CD1c-positive myeloid dendritic cell (primary cell): ENCODE measurements around the gene MED12.

Experiments used
- DNase-seq: peaks from one replicate; pipeline ENCODE4 v3.0.0-alpha.2; 2016; ENCODE audit errors: extremely low spot score

The MED12 gene

DNA sequence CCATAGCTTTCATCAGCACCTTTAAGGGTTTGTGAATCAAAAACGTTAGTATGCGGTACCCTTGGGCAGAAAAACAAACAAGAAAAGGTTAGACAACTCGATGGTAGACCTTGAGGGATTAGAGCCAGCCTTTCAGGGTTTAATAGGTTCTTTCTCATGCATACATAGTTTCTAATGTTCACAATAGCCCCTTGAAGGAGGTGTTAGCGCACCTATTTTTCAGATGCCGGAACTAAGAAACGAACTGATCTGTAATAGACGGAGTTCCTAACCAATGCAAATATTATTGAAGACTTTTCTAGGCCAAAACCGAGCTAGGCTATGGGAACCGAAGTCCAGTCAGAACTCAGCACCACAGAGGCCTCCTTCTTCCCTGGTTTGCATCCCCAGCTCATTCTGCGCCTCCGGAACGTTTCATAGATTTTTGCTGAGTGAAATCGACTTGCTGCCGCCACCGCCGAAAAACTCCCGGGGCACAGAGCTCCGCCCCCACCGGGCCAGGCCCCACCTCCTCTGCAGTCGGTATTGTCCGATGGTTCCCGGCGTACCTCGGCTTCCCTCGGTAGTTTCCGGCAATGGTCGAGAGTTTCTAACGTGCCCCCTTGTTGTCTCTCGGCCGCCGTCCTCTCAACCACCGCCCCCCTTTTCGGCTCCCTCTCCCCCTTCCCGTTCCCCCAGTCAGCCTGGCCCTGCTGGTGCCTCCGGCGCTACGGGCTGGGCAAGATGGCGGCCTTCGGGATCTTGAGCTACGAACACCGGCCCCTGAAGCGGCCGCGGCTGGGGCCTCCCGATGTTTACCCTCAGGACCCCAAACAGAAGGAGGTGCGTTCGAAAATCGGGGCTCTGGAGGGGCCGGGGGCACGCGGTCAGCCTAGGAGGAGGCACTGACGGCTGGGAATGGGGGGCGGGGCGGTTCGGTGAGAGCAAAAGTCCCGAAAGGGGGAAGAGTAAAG, at the start of gene MED12:
MED12 (plus strand) TSS at position 565 of the 953 bp plus-strand sequence; CDS start at position 724, 159 bp downstream.
- DNase-seq, result peak; percentile 73

GRCh38 chrX:71070531-71070930, 47.9 kb upstream of the MED12 start:
- no peak for DNase-seq

DNA sequence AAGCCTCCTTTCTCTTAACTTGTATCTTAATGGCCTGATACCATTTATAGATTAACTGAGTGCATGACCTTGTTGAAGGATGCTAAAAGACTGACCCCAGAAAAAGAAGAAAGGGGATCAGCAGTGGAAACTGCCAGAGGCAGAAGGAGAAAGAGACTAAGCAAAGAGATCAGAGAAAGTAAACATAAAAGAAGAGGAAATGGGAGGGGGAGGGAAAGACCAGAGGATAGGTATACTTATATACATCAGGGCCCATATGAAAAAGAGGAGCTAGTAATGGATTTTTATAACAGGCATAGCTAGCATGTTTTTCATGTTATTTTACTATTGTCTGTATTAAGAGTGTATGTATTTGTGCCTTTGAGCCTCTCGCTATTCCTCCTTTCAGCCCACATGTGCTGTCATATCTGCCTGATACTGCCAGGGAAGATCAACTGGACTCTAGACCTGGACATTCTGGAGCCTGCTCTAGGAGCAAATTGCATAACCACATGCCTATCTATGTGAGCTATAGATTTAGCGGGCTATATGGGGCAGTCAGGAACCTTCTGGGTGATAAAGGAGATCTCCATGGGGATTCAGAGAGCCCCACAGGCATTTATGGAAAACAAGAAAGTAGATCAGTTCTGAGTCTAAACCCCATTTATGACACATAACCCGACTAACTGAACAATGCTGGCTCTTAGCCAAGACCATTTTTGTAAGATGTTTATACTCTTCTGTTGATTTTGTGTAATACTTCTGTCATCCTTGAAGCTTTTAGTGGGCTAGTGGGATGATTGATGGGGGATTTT, 36.9 kb upstream of the MED12 start:
- DNase-seq, result no peak

- no peak for DNase-seq
Measured at GRCh38 chrX:71082124-71082647, 36.2 kb upstream of the MED12 start.

GRCh38 chrX:71082822-71083221, 35.6 kb upstream of the MED12 start:
- DNase-seq, result no peak

GRCh38 chrX:71085900-71086299, 32.5 kb upstream of the MED12 start:
- no peak for DNase-seq

- no peak for DNase-seq
Measured at GRCh38 chrX:71091263-71091662, 27.1 kb upstream of the MED12 start.

DNA sequence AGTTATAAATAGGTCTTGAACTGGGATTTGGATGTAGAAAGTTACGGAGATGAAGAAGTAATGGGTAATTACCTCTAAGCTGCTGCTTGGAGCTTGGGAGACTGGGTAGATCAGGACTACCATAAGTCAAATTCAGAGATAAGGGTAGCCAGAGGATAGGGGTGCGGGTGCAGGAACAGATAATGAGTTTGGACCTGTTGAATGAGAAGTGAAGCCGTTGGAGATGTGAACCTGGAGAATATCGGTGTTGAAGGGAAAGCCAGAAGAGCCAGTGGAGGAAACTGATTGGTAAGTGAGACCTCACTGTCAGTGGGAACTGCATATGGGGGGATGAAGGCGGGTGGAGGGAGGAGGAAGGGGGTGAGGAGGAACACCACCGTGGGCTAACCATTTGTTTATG, 23.4 kb upstream of the MED12 start:
- no peak for DNase-seq

DNA sequence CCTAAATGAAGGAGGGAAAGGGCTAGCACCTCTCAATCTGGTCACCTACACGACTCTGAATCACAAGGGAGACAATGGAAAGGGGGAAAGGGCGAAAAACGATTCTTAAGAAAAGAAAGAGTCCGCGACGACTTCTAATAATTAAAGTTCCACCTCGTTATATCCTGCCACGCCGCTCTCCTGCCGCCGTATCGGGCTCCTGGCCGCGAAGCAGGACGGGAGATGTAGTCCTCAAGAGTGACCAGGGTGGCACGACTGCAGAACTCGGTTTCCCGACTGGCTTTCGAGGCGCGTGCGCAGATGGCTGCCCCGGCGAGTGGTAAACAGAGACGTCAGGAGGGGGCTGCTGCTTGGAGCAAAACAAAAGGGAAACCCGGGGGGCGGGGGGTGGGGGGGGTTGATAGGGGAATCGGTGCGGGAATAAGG, 22.8 kb upstream of the MED12 start, which contains the start of gene FOXO4:
FOXO4 (plus strand) TSS at position 297 of the 426 bp plus-strand sequence. CDS start 678 bp downstream, outside the sequence.
- peak; percentile 87 for DNase-seq

DNA sequence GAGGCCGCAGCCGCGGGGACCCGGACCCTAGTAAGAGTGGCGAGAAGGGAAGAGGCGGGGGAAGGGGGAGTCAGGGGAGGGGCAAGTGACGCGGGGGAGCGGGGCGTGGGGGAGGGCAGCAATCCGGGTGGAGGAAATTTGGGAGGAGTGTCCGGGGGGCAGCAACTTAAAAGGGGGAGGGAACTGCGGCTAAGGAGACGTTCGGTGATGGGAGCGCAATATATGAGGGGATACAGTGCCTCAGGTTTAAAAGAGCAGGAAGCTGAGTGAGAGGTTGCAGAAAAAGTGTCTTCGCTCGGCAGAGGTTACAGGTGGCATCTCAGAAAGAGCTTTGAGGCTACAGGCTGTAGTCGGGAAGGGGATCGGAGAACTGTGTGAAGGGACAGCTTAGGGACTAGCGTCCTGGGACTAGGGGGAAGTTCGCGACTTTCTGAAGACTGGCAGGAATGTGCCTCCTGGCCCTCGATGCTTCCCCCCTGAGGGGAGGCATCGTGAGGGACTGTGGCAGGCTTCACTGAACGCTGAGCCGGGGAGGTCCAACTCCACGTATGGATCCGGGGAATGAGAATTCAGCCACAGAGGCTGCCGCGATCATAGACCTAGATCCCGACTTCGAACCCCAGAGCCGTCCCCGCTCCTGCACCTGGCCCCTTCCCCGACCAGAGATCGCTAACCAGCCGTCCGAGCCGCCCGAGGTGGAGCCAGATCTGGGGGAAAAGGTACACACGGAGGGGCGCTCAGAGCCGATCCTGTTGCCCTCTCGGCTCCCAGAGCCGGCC, 22.2 kb upstream of the MED12 start:
- no peak for DNase-seq

DNA sequence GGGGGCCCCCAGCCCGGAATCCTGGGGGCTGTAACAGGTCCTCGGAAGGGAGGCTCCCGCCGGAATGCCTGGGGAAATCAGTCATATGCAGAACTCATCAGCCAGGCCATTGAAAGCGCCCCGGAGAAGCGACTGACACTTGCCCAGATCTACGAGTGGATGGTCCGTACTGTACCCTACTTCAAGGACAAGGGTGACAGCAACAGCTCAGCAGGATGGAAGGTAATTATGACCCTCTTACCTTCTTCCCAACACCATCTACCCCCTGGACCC, 21.7 kb upstream of the MED12 start:
- no peak for DNase-seq

DNA sequence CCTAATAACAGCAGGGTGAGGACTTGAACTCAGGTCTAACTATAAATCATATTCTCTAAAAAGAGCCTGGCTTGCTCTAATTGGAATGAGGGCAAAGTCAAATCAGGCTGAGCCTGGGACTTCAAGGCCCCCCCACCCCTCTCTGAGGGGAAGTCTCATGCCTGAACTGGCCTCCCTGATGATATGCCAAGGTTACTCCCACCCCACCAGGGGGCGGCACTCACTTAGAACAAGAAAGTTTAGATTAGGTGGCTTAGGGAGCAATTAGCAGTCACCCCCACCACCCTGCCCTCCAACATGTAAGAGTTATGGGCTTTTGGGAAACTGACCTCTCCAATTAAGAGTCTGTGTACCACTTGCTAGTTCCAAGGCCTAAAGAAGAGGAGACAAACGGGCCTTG, 20.1 kb upstream of the MED12 start:
- peak; percentile 72 for DNase-seq

- DNase-seq, result no peak
Measured at GRCh38 chrX:71098951-71099506, 19.4 kb upstream of the MED12 start.

DNA sequence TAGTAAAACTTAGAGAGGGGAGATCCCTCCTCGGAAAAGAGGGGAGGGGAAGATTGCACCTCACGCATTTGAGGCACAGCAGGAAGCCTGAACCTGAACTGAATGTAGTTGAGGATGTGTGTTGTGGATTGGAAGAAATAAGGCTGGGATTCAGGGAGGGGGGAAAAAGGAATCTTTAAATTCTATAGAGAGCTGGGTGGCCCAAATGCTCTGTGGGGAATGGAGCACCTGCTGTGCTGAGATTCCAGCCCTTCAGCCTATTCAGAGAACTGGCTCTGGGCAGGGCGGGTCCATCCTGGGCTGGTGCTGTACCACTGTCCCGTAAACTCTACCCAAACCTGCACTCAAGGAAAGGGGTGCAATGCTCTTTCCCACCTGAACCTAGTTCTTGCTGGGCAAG, 18.7 kb upstream of the MED12 start:
- no peak for DNase-seq

DNA sequence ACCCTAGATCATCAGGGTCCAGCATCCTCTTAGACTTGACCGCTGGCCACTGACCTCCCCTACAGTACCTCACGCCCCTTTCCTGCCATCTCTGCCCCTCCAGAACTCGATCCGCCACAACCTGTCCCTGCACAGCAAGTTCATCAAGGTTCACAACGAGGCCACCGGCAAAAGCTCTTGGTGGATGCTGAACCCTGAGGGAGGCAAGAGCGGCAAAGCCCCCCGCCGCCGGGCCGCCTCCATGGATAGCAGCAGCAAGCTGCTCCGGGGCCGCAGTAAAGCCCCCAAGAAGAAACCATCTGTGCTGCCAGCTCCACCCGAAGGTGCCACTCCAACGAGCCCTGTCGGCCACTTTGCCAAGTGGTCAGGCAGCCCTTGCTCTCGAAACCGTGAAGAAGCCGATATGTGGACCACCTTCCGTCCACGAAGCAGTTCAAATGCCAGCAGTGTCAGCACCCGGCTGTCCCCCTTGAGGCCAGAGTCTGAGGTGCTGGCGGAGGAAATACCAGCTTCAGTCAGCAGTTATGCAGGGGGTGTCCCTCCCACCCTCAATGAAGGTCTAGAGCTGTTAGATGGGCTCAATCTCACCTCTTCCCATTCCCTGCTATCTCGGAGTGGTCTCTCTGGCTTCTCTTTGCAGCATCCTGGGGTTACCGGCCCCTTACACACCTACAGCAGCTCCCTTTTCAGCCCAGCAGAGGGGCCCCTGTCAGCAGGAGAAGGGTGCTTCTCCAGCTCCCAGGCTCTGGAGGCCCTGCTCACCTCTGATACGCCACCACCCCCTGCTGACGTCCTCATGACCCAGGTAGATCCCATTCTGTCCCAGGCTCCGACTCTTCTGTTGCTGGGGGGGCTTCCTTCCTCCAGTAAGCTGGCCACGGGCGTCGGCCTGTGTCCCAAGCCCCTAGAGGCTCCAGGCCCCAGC, 17.6 kb upstream of the MED12 start:
- DNase-seq, result no peak

GRCh38 chrX:71102292-71102691, 16.1 kb upstream of the MED12 start:
- DNase-seq, result no peak

DNA sequence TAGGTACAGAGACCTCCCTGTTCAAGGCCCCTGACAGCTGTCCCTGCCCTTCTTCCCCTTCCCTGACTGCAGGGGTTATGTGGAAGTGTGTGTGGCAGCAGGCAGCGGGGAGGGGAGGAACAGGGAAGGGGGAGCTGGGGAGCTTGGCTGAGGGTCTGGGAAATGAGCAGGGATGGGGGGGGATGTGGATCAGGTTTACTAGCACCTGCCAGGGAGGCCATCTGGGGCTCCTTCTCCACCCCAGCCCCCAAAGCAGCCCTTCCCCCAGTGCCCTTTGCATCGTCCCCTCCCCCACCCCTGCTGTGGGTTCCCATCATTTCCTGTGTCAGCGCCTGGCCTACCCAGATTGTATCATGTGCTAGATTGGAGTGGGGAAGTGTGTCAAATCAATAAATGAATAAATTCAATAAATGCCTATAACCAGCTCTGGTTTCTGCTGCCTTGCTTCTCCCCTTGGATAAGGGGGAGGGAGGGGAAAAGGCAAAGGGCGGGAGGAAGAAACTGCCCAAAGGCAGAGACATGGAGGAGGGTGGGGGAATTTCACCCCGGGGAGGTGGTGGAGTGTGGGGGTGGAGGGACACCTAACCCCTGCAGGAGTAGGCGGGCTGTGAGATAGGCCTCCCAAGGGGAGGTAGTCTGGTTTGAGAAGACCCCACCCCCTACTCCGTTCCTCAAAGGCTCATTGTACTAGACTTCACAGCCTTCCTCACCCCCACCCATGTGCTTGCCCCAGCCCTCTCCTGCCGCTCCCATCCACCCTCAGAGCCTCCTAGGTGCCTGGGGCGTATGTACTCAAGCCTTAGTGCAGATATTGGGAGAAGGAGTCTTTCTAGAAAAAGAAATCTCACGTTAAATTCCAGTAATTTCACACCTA, 15.0 kb upstream of the MED12 start:
- no peak for DNase-seq

- no peak for DNase-seq
Measured at GRCh38 chrX:71105628-71106027, 12.8 kb upstream of the MED12 start.

DNA sequence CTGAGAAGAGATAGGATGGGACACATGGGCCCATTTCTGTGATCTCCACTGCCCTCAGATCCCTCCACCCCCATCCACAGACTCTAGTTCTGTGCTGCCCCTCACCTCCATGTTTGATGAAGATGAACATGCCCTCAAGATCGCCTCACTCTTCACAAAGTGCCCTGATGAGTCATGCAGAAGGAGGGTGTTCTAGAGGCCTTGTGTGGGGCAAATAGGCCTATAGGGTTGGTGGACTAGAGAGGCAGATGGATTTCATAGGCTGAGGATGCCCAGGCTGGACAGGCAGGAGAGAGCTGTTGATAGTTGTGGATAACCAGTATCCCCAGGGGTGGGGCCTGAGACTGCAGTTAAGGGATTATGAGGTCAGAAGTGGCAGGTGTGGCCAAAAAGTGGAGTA, 12.0 kb upstream of the MED12 start, which contains the start of gene CXorf65:
CXorf65 (minus strand) TSS at position 314 of the 400 bp plus-strand sequence; CDS start at position 130, 184 bp downstream.
- no peak for DNase-seq
